Endothelial cell of umbilical vein (primary cell): ENCODE results near the gene CRYBG2.

Source experiments
- CTCF ChIP-seq, 2 donors: IDR thresholded peaks; 1 replicate in 1 of 2; 2 replicates in 1 of 2; pipeline ENCODE4 v1.5.1; 2011; ENCODE audit warnings: low read length in 2 of 2, mild to moderate bottlenecking in 2 of 2, moderate library complexity in 2 of 2, control low read depth in 1 of 2, inconsistent platforms in 1 of 2, low read depth in 1 of 2; ENCODE audit not compliant: insufficient read depth in 1 of 2; ENCODE audit errors: extremely low read depth in 1 of 2
- JUN ChIP-seq: IDR thresholded peaks from 2 replicates; pipeline ENCODE4 v1.6.1; 2011; ENCODE audit warnings: borderline replicate concordance, low read depth; ENCODE audit not compliant: insufficient read length, insufficient read depth
- MAX ChIP-seq: IDR thresholded peaks from 2 replicates; pipeline ENCODE4 v1.6.1; 2011; ENCODE audit not compliant: insufficient read depth, insufficient read length
- POLR2A ChIP-seq: IDR thresholded peaks from 2 replicates; pipeline ENCODE4 v1.6.1; 2012; ENCODE audit warnings: low read depth, mild to moderate bottlenecking, control low read depth, low read length

- no peak for TF ChIP-seq POLR2A
- TF ChIP-seq CTCF (IDR thresholded peaks at IDR 0.05; ENCODE audit: extremely low read depth in 1 of 2, insufficient read depth in 1 of 2, low read depth in 1 of 2, low read length in 2 of 2) = no peak
- no peak for TF ChIP-seq MAX
- no peak for TF ChIP-seq JUN
Observed at GRCh38 chr1:26344147-26344920, 9.6 kb downstream of the CRYBG2 start.
